ENCODE results near the gene HSD11B2. TPM values are rescaled to one million over a fixed set of nuclear protein-coding genes. Genes with fewer than 3 reads are reported as not detected.
"Not testable (repeated sequence)": the region's sequence is repeated elsewhere in the genome, so short reads cannot be mapped to it uniquely, and the experiment has no call there.

Gene HSD11B2
- total and polyA plus RNA-seq, 8 donors: 1.4 to 11.3 (median 6.3) TPM

DNA sequence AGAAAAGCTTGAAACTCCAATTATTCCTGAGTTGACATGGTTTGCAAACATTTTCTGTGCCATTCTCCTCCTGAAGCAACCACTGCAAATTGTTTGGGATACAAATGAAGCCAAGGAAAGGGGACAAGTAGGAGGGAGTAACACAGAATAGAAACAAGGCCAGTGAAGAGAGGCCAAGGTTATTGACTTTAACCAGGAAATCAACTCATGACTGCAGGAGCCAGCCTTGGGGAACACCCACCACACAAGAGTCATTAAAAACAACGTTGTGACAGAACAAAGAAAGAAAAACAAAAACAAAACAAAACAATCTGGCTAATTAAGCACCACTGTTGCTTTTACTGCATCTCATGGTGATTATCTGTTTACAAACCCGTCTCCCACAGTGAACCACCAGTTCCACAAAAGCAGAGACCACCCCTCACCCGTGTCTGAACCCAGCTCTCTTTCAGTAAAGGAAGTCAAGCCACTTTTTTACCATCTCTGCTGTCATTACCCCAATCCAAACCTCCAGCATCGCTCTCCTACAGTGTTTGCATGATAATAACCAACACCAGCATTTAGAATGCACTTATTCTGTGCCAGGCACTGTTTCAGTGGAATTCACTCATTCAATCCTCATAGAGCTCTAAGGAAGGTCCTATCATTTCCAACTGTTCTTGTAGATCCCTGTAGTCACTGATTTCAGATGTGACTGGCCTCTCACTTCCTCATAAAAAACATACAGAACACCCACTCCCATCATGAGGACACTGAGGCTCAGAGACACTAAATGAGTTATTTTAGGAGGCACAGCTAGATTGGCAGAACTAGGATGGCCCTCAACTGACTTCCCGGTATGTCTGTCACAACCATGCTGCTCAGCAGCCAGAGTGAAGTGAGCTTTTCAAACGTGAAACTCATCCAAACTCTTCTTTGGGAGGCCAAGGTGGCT, 16.7 kb upstream of the HSD11B2 start:
- H3K4me3 ChIP-seq: no peak overlapping the region
- ATAC-seq (peak in 1 of 4 donors; percentile 20), FAIRE-seq (no peak), DNase-seq (no peak)
- no peaks in the 10 kb centered on the region for H3K36me3 ChIP-seq
- 62 to 63% methylated on average over 6 of the region's 6 CpGs for WGBS, 2 donors
- peak overlapping the region in 2 of 4 donors; percentile 15 to 21 for H3K27ac ChIP-seq
- H3K27me3 ChIP-seq: no peaks in the 10 kb centered on the region
- peaks cover 0 to 7% (median 0%) of the 10 kb centered on the region in 3 donors for H3K4me1 ChIP-seq
- intact Hi-C loops (cut with DNase I): no loop called here
- H3K9me3 ChIP-seq: no peaks in the 10 kb centered on the region
- TF ChIP-seq, protein P1, sequence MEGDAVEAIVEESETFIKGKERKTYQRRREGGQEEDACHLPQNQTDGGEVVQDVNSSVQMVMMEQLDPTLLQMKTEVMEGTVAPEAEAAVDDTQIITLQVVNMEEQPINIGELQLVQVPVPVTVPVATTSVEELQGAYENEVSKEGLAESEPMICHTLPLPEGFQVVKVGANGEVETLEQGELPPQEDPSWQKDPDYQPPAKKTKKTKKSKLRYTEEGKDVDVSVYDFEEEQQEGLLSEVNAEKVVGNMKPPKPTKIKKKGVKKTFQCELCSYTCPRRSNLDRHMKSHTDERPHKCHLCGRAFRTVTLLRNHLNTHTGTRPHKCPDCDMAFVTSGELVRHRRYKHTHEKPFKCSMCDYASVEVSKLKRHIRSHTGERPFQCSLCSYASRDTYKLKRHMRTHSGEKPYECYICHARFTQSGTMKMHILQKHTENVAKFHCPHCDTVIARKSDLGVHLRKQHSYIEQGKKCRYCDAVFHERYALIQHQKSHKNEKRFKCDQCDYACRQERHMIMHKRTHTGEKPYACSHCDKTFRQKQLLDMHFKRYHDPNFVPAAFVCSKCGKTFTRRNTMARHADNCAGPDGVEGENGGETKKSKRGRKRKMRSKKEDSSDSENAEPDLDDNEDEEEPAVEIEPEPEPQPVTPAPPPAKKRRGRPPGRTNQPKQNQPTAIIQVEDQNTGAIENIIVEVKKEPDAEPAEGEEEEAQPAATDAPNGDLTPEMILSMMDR (IDR thresholded peaks at IDR 0.05): no peak

DNA sequence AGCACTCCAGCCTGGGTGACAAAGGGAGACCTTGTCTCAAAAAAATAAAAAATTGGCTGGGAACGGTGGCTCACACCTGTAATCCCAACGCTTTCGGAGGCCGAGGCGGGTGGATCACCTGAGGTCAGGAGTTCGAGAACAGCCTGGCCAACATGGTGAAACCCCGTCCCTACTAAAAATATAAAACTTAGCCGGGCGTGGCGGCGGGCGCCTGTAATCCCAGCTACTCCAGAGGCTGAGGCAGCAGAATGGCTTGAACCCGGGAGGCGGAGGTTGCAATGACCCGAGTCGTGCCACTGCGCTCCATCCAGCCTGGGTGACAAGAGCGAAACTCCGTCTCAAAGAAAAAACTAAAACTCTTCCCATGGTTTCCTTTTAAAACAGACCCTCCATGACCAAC, 15.5 kb upstream of the HSD11B2 start:
- H3K4me1 ChIP-seq; H3K36me3 ChIP-seq; ATAC-seq; H3K27me3 ChIP-seq; intact Hi-C loops (cut with DNase I); FAIRE-seq; DNase-seq; H3K9me3 ChIP-seq: not testable (repeated sequence)
- Histone ChIP-seq H3K4me3 (peak overlapping the region; percentile 79 to 83 (median 82)), H3K27ac (peak overlapping the region; percentile 57 to 88 (median 78))
- 90 to 91% methylated on average over 19 of the region's 19 CpGs for whole genome bisulfite sequencing, 2 donors

DNA sequence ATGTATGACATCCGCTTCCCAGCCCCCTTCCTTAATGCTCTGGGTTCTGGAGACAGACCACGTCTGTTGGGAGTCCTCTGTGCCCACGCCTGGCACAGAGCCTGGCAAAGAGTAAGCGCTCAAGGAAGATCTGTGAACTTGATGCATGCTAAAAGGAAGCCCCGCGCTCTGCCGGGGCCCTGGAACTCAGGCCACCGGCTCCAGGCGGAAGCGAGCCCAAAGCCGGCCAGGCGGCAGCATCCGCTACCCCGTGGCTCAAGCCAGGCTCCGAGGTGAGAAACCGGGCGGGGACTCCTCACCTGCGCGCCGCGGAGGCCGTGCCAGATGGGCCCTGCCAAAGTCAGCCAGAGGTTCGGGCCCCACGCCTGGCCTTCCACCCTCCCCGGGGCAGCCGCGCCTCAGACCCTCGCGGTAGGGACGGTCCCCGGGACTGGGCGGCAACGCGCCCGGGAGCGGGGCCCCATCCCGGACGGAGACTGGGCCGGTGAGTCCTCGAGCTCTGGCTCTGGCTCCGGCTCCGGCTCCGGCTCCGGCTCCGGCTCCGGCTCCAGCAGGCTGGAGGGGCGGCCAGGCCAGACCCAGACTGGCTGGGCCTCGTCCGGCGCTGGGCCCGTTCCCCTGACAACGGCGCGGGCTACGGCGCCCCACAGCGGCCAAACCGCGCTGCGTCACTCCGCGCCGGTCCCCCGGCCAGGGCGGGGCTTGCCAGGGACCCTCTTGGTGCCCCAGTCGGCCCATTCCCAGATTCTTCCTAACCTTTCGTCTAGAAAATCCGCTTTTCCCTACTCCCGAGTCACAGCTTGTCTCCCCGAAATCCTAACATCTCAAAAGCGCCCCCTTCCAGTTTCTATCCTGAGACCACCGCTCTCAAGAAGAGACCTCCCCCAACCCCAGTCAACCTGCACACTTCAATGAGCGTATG, 14.8 kb upstream of the HSD11B2 start, which contains the start of gene ZDHHC1:
TSS of gene ZDHHC1 (minus strand) at position 606 of the 922 bp plus-strand sequence. CDS start 8,702 bp downstream, outside the sequence.
- peak within 1 kb of the TSS; percentile 57 to 88 (median 78) for H3K27ac ChIP-seq
- peak; percentile 69 to 93 (median 83) for DNase-seq
- peak within 1 kb of the TSS; percentile 79 to 83 (median 82) for H3K4me3 ChIP-seq
- no peak for FAIRE-seq
- peaks cover 0 to 7% (median 0%) of the 10 kb centered on the region in 3 donors for H3K4me1 ChIP-seq
- TF ChIP-seq, protein P1 (IDR thresholded peaks at IDR 0.05): peak; percentile 22 to 38 (median 37)
- WGBS, 2 donors: 1% methylated on average over 45 to 73 of the region's 73 CpGs
- no peaks in the 10 kb centered on the region for H3K9me3 ChIP-seq
- H3K36me3 ChIP-seq: no peaks in the 10 kb centered on the region
- peak; percentile 96 to 99 (median 98) for ATAC-seq
- H3K27me3 ChIP-seq: no peaks in the 10 kb centered on the region
- intact Hi-C loops (cut with DNase I): no loop called here

DNA sequence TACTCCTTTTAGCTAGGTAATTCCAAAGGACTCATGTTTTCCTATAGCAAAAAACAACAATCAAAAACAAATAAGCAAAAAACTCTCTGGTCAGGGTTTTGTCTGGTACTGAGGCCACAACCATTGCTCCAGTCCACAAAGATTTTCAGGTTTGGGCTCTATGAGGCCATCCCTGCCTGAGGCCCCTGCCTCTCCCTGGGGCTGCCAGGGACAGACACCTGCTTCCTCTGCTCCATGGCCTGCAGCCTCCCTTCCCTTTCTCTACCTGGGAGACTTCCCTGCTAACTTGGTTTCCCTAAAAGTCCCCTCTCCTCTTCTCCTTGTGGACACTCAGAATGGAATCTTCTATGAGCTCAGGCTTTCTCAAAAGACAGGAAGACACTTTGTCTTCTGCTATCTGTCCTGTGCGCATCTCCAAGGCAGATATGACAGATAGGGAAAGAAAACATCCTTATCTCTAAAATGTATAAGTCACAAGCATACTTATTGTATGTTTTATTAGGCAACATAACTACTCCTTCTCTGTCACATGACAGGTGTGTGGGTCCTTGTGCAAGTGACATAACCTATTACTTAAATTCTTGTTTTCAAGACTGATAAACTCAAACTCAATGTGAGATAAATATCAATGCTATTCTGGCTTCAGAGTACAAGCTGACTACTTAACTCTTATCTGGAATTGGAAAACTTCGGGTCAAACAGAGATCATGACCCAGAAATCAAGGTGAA, 13.4 kb upstream of the HSD11B2 start:
- Histone ChIP-seq H3K27me3 (no peaks in the 10 kb centered on the region), H3K9me3 (no peaks in the 10 kb centered on the region), H3K36me3 (no peaks in the 10 kb centered on the region), H3K4me3 (no peak overlapping the region), H3K4me1 (peaks cover 0 to 7% (median 0%) of the 10 kb centered on the region in 3 donors), H3K27ac (no peak overlapping the region)
- WGBS, 2 donors: 51 to 56% methylated on average over 2 of the region's 2 CpGs
- ATAC-seq (no peak), FAIRE-seq (no peak), DNase-seq (no peak)
- intact Hi-C loops (cut with DNase I): no loop called here
- TF ChIP-seq, protein P1 (IDR thresholded peaks at IDR 0.05): no peak
